D721Med (cell line): ENCODE results near the gene HDAC11.
"Not testable (repeated sequence)": the region's sequence is repeated elsewhere in the genome, so short reads cannot be mapped to it uniquely, and the experiment has no call there.

ENCODE experiments used
- DNase-seq: peaks from one replicate; pipeline ENCODE4 v3.0.0; 2011; ENCODE audit warnings: low spot score; ENCODE audit not compliant: insufficient read length
- FAIRE-seq: peaks from 2 replicates; lab custom pipeline; 2011; peaks lifted over from hg19 to GRCh38; lab: Jason Lieb, UNC
- CTCF ChIP-seq: IDR thresholded peaks from 2 replicates; pipeline ENCODE4 v1.5.1; 2012; ENCODE audit warnings: mild to moderate bottlenecking, control low read depth; ENCODE audit not compliant: insufficient read depth; ENCODE audit errors: missing control alignments

HDAC11 gene

GRCh38 chr3:13480340-13481318, 523 bp downstream of the HDAC11 start:
- TF ChIP-seq CTCF, result no peak
- no peak for DNase-seq
- no peak for FAIRE-seq

- FAIRE-seq (no peak), DNase-seq (no peak)
- TF ChIP-seq CTCF, result no peak
These were observed 2.1 kb downstream of the HDAC11 start for GRCh38 chr3:13482106-13482690.

- no peak for TF ChIP-seq CTCF
- DNase-seq, result no peak
- FAIRE-seq, result no peak
These were observed 3.2 kb downstream of the HDAC11 start for GRCh38 chr3:13483286-13483685.

GRCh38 chr3:13483988-13484695, 4.0 kb downstream of the HDAC11 start:
- no peak for TF ChIP-seq CTCF
- FAIRE-seq, result no peak
- DNase-seq, result no peak

- no peak for DNase-seq
- TF ChIP-seq CTCF, result no peak
- no peak for FAIRE-seq
These were observed 4.9 kb downstream of the HDAC11 start for GRCh38 chr3:13484851-13485590.

GRCh38 chr3:13485630-13486562, 5.8 kb downstream of the HDAC11 start:
- DNase-seq, FAIRE-seq: not testable (repeated sequence)
